ENCODE data around the gene MRPS6.
A peak's percentile ranks its signal among the peaks of the same experiment; 100 is the strongest.

MRPS6 gene

GRCh38 chr21:34105947-34106541, 32.7 kb downstream of the MRPS6 start:
- peak; percentile 57 for FAIRE-seq

- no peak for FAIRE-seq
Measured at GRCh38 chr21:34107606-34108005, 34.2 kb downstream of the MRPS6 start.

DNA sequence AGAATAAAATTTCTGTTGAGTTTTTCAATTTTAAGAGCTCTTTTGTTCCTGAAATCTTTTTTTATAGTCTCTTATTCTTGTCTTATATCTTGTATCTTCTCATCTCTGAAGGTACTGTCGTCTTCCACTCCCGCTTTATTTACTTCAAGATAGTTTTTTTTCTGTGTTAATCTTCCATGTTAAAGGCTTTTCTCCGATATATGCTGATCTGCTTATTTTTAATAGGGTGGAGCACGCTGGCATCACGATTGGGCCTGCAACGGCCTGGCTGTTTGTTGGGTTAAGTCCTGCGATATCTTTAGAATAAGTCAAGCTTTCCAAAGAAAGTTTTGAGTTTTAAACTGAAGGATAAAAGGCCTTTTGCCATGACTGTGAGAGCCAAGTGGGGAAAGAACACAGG, 35.7 kb downstream of the MRPS6 start:
- no peak for FAIRE-seq

DNA sequence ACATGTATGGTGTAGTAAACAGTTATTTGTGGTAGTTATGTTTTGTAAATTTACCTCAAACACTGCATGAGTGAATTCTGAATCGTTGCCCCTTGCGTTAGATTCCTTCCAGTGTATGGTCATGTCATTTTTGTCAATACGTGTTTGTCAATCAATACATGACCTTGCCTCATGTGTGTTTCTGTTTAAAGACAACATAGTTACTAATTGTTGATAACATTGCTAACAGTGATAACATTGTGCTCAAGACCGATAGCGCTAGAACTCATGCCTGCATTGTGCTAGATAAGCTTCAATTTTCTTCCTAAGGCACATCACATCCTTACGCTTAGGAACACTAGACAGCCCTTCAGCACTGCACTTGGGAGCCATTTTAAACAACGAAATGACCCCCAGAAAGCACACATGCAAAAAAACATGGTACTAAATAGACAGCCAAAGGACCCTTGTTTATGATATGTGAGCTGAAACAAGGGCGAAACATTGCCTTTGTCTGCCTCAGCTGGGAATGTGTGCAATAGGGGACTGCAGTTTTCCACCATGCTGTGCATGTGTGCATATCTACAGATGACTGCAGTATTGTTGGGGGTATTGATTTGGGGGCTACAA, 37.3 kb downstream of the MRPS6 start:
- no peak for FAIRE-seq

GRCh38 chr21:34112316-34113033, 39.1 kb downstream of the MRPS6 start:
- FAIRE-seq, result no peak

DNA sequence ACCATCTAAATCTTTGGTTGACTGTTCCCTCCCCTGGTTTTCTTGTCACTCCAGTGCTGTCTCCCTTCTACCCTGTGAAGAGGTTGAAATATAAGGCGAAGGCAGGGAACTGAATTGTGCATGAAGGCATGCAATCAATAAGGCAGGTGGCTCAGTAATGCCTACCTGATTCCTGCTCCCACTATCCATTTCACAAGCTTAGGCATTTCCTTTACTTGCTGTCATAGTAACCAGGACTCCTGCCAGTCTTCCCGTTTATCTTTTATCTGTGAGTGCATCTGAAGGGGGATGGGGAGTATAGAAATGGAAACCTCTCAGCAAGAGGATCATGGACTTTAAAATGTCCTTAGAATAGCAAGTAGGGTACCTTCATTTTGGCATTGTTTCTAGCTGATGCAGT, 40.5 kb downstream of the MRPS6 start:
- FAIRE-seq, result no peak

DNA sequence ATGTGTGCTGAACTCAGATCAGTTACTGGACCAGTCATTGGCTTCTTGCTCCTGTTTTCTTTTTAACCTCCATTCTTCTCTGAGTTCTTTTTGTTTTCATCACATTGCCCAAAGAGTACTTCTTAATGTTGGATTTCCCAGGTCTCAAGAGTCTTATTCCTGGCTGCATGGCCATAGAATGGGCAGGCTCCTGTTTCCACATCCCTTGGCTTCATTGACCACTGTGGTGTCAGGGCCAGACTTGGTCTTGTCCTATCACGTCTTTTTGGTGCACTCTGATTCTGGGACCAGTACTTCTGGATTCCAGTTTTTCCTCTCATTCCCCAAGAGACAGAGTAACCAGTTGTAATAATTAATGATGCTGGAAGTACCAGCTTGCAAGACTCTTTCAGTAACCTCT, 41.8 kb downstream of the MRPS6 start:
- no peak for FAIRE-seq

- no peak for FAIRE-seq
Measured at GRCh38 chr21:34116569-34116968, 43.2 kb downstream of the MRPS6 start.

DNA sequence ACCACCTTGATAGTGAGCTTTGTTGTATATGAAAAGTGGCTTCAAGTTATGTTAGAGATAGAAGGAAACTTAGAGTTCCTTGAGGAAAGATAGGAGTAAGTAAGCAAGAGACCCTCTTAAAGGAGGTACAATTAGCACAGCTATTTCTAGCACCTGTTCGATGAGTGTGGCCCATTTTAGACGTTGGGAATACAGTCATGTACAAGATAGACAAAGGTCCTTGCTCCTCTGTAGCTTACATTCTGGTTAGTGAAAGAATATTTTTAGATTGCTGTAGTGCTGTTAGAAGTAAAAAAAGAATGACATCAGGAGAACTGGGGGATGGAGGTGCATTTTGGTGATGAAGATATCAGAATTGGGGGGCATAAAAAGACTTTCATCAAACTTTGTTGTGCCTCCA, 47.5 kb downstream of the MRPS6 start:
- no peak for FAIRE-seq

- no peak for FAIRE-seq
Measured at GRCh38 chr21:34122047-34122446, 48.7 kb downstream of the MRPS6 start.

DNA sequence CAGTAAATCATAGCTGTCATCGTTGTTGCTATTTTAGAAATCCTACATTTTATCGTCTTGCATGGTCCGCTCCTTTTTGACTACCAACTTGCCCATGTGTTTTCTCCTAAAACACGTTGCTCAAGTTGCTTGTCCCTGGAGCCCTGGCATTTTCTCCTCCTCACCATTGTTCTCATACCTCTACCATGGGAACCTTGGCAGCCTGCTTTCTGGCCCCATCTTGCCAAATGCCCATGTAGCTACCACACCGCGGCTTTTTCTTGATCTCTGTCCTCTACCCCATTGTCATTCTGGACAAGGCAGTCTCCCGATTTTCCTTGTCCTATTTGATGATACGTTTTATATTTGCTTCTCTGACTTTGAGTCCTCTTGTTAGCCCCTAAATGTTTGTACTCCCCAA, 50.2 kb downstream of the MRPS6 start:
- FAIRE-seq, result no peak

DNA sequence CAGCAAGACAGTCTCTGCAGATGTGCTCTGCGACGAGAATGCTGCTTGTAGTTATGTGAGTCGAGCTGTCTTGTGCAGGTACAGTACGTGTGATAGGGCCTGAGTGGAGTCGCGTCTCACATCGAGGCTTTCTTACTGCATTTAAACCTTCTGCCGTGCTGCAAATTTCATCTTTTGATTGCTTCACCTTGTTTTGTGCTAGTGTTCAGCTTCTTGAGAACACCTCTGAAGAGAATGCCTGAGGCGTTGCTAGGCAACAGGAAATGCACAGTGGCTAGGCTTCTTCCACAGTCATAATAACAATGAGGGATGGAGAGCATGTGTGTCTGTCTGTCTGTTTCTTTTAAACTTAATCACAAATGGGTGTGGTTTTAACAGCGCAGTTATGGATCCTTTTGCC, 52.9 kb downstream of the MRPS6 start:
- no peak for FAIRE-seq

GRCh38 chr21:34126691-34127090, 53.3 kb downstream of the MRPS6 start:
- no peak for FAIRE-seq

GRCh38 chr21:34128124-34128523, 54.7 kb downstream of the MRPS6 start:
- FAIRE-seq, result no peak

DNA sequence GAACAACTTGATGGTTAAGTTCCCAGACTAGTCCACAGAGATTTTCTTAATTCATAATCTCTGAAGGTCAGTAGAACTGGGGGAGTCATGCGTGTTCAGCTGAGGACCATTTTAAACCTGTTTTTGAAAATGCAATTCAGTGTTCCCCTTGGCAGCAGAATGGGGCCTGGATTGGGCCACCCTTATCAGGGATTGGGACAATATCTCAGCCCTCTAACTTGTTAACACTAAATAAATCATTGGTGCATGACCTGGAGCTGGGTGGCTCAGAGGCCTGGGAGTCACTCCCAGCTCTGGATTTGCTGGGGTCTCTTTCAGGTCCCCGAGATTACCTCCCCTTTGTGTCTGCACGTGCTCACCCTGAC, 55.3 kb downstream of the MRPS6 start:
- no peak for FAIRE-seq

DNA sequence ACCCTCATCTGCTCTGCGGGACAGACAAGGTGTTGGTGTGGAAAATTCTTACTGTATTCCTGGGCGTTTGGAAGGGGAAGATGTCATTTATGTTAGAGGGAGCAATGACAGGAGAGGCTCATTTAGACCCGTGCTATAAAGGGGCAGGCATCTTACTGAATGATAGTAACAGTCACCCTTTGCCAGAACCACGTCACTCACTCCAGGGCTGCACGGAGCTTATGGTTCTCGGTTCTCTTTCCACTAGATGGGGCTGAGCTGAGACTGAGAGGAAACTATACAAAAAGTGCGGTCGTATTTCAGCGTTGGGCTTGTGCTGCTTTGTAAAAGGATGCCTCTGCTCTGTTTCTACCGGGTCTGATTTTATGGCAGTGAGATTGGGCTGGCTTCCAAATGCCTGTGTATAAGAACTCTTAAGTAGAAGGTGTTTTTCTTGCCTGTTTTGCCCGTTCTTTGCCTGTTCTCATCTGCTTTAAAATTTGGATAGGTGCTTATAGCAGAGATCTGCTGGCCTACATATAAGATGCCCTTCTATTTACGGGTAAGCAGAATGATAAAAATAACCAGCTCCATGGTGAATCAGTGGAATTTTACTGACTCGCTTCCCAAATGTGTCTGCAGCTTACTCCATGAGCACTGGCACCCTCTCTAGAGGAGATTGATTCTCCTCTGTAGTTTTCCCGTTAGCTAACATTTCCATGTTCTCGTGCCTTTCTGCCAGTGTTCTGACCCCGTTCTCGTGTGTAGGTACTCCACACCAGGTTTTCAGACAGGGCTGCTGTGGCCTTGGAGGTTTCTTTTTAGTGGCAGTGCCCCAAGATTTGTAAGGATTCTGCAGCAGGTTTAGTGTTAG, 55.9 kb downstream of the MRPS6 start:
- peak; percentile 91 for FAIRE-seq

- no peak for FAIRE-seq
Measured at GRCh38 chr21:34129901-34130715, 56.7 kb downstream of the MRPS6 start.

GRCh38 chr21:34130716-34130985, 57.3 kb downstream of the MRPS6 start:
- no peak for FAIRE-seq

DNA sequence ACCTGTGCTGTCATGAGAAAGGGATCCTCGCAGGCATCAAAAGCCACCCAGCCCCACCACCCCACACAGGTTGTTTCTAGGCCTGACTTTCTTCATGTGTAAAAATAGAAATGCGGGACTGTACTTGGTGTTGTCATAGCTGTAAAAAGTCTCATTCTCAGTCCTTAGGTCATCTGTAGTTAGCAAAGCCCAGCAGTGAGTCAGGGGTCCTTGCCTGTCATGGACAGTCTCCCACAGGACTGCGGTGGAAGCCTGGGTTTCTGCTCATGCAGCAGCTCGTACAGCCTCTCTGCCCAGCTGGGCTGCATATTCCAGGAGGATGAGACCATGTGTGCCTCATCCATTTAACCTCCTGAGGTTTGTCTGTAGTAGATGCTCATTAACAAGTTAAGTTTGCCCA, 58.2 kb downstream of the MRPS6 start:
- FAIRE-seq, result no peak

- no peak for FAIRE-seq
Measured at GRCh38 chr21:34132202-34132601, 58.8 kb downstream of the MRPS6 start.

DNA sequence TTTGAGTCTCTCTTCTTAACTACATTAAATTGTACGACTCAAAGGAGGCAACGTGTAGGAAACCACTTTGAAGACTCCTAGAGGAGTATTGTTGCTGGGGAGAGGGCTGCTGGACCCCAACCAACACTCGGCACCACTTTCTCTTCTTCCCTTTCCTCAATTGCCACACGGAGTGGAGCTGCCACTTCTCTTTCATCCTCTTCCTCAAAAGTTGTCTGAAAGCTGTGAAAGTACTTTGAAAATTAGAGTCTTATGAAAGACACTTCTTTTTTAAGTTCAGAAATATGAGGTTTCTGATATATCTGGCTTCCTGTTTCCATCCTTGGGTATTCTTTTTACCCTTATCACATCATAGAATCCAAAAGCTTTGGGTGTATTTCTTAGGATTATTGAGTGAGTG, 59.5 kb downstream of the MRPS6 start:
- FAIRE-seq, result no peak

DNA sequence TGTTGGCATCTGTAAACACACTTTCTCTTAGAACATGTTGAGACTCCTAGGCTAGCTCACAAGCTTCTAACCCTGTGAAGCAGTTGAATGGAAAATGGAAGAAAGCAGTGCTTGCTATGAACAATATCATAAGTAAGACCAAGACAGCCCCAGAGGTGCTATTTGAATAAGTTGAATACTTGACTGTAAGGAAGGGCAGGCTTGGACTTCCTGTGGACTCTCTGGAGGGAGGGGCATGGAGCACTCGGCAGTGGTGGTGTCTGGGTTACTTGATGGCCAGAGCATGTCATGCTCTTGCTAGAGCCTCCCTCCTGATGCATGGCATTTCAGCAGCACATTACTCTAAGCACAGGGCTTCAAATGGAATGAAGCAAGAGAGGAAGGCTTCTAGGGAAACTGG, 60.0 kb downstream of the MRPS6 start:
- FAIRE-seq, result no peak

DNA sequence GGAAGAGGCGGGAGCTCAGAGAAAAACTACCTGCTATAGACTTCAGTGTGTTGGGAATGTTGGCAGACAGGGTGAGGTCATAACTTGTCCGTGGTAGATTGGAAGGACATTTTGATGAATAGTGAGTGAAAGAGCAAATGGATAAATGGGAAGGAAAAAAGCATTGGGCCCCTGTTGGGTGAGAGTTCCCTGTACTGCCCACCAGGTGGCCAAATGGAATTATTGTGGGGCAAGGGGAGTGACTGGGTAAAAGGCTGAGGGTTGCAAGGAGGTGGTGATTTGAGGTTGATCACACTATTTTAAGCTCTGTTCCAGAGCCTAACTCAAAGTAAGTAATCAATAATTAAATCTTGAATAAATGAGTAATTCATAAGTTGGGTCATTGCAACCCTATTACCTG, 60.4 kb downstream of the MRPS6 start:
- FAIRE-seq, result no peak

Data from A204.1 (cell line).